Gastrocnemius medialis (tissue), 4 donors: ENCODE results near the gene DENND5B.

Experiments
- POLR2A ChIP-seq, 2 donors: fragments of 450-650 bp; IDR thresholded peaks; one replicate each; pipeline ENCODE4 v1.6.1; 2017; ENCODE audit warnings: antibody characterized with exemption in 2 of 2, mild to moderate bottlenecking in 2 of 2, moderate library complexity in 2 of 2
- TF ChIP-seq, protein P1 (sequence below), 5 experiments: fragments of 450-650 bp in 3 of 5; fragments of 200-600 bp in 2 of 5; sonication (generic) in 2 of 5; IDR thresholded peaks in 4 of 5; conservative IDR thresholded peaks in 1 of 5; 1 replicate in 4 of 5; 2 replicates in 1 of 5; pipeline ENCODE4 v1.5.1; 2016 to 2019; ENCODE audit warnings: antibody characterized with exemption in 5 of 5, mild to moderate bottlenecking in 3 of 5, moderate library complexity in 3 of 5

DNA sequence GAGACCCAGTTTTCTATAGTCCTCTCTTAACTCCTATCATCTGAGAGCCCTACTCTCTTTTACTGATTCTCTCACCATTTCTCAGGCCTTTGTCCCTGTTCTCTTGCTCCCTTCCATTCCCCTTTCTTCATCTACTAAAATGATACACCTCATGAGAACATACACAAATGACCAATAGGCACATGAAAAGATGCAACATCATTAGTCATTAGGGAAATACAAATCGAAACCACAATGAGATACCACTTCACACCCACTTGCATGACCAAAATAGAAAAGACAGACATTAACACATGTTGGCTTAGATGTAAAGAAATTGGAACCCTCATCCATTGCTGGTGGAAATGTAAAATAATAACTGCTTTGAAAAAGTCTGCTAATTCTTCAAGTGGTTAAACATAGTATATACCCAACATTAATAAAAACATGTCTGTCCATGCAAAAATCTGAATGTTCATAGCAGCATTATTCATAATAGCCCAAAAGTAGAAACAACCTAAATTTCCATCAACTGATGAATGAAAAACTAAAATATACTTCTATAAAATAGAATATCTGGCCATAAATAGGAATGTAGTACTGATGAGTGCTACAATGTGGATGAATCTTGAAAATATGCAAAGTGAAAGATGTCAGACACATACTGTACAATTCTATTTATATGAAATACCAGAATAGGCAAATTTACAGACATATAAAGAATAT, 66.0 kb downstream of the DENND5B start:
- TF ChIP-seq POLR2A (IDR thresholded peaks at IDR 0.05): no peak
- TF ChIP-seq, protein P1, sequence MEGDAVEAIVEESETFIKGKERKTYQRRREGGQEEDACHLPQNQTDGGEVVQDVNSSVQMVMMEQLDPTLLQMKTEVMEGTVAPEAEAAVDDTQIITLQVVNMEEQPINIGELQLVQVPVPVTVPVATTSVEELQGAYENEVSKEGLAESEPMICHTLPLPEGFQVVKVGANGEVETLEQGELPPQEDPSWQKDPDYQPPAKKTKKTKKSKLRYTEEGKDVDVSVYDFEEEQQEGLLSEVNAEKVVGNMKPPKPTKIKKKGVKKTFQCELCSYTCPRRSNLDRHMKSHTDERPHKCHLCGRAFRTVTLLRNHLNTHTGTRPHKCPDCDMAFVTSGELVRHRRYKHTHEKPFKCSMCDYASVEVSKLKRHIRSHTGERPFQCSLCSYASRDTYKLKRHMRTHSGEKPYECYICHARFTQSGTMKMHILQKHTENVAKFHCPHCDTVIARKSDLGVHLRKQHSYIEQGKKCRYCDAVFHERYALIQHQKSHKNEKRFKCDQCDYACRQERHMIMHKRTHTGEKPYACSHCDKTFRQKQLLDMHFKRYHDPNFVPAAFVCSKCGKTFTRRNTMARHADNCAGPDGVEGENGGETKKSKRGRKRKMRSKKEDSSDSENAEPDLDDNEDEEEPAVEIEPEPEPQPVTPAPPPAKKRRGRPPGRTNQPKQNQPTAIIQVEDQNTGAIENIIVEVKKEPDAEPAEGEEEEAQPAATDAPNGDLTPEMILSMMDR (IDR thresholded peaks at IDR 0.05 in 4 of 5, conservative IDR thresholded peaks at IDR 0.05 in 1 of 5): no peak
